GM23338 (cell line): ENCODE data around the gene ZNF112. TPM values are rescaled to one million over a fixed set of nuclear protein-coding genes. Genes with fewer than 3 reads are reported as not detected.

Source experiments
- ATAC-seq: fragments of 200-7000 bp; cut with Tn5 transposase; 3 replicates; pipeline ENCODE4 v1.9.1; 2020
- DNase-seq: peaks from one replicate; pipeline ENCODE4 v3.0.0-alpha.2; 2015; ENCODE audit warnings: low spot score
- H2AFZ ChIP-seq: fragments of 200-600 bp; sonication (generic); 2 replicates; pipeline ENCODE4 v1.8.0; 2016; ENCODE audit warnings: antibody characterized with exemption, mild to moderate bottlenecking, moderate library complexity
- H3F3A ChIP-seq: fragments of 200-600 bp; sonication (generic); replicated peaks from 2 replicates; pipeline ENCODE4 v1.8.0; 2017; ENCODE audit warnings: antibody characterized with exemption, mixed run types, low read depth
- H3K27ac ChIP-seq: fragments of 200-600 bp; sonication (generic); 2 replicates; pipeline ENCODE4 v1.6.1; 2016; ENCODE audit warnings: low read depth
- H3K27me3 ChIP-seq: fragments of 200-600 bp; sonication (generic); 2 replicates; pipeline ENCODE4 v1.8.0; 2016; ENCODE audit warnings: mild to moderate bottlenecking, mixed run types, moderate library complexity; ENCODE audit not compliant: insufficient read depth
- H3K36me3 ChIP-seq: fragments of 200-600 bp; sonication (generic); 2 replicates; pipeline ENCODE4 v1.8.0; 2016; ENCODE audit warnings: mild to moderate bottlenecking; ENCODE audit not compliant: insufficient read depth
- H3K4me1 ChIP-seq: fragments of 200-600 bp; sonication (generic); 2 replicates; pipeline ENCODE4 v1.8.0; 2016; ENCODE audit warnings: mild to moderate bottlenecking, moderate library complexity; ENCODE audit not compliant: insufficient read depth
- H3K4me2 ChIP-seq: fragments of 200-600 bp; sonication (generic); 2 replicates; pipeline ENCODE4 v1.7.1; 2017; ENCODE audit warnings: mixed run types
- H3K4me3 ChIP-seq: fragments of 200-600 bp; sonication (generic); 2 replicates; pipeline ENCODE4 v1.6.1; 2016; ENCODE audit warnings: mixed run types
- H3K79me2 ChIP-seq: fragments of 200-600 bp; sonication (generic); replicated peaks from 2 replicates; pipeline ENCODE4 v1.8.0; 2017; ENCODE audit warnings: mild to moderate bottlenecking; ENCODE audit not compliant: insufficient read depth
- H3K9me2 ChIP-seq: fragments of 200-600 bp; sonication (generic); 2 replicates; pipeline ENCODE4 v1.8.0; 2017; ENCODE audit not compliant: insufficient read depth
- H4K20me1 ChIP-seq: fragments of 200-600 bp; sonication (generic); replicated peaks from 2 replicates; pipeline ENCODE4 v1.8.0; 2017; ENCODE audit warnings: mild to moderate bottlenecking; ENCODE audit not compliant: insufficient read depth
- H3K27ac Mint-ChIP-seq: 2 replicates; pipeline ENCODE4 v1.8.0; 2020; ENCODE audit warnings: inconsistent platforms, mild to moderate bottlenecking, moderate library complexity, mixed read lengths
- H3K27me3 Mint-ChIP-seq: 3 replicates; pipeline ENCODE4 v1.8.0; 2022; ENCODE audit warnings: low read depth, mild to moderate bottlenecking, moderate library complexity, mixed read lengths, inconsistent platforms; ENCODE audit not compliant: insufficient read depth, poor library complexity
- H3K36me3 Mint-ChIP-seq: 3 replicates; pipeline ENCODE4 v1.8.0; 2021; ENCODE audit warnings: low read depth, mild to moderate bottlenecking, inconsistent platforms, moderate library complexity, mixed read lengths
- H3K4me1 Mint-ChIP-seq: 3 replicates; pipeline ENCODE4 v1.8.0; 2020; ENCODE audit warnings: mild to moderate bottlenecking, inconsistent platforms, mixed read lengths
- H3K4me3 Mint-ChIP-seq: 3 replicates; pipeline ENCODE4 v1.8.0; 2021; ENCODE audit warnings: moderate library complexity, mild to moderate bottlenecking, inconsistent platforms, mixed read lengths
- H3K9me3 Mint-ChIP-seq: 3 replicates; pipeline ENCODE4 v1.8.0; 2020; ENCODE audit warnings: moderate library complexity, mild to moderate bottlenecking, inconsistent platforms, mixed read lengths
- ETS1 ChIP-seq: IDR thresholded peaks from 2 replicates; pipeline ENCODE4 v1.6.1; 2016; ENCODE audit warnings: antibody characterized with exemption
- EZH2 ChIP-seq: fragments of 200-600 bp; sonication (generic); IDR thresholded peaks from one replicate; pipeline ENCODE4 v1.8.0; 2017; ENCODE audit warnings: antibody characterized with exemption, mild to moderate bottlenecking, low read depth; ENCODE audit not compliant: unreplicated experiment
- JUNB ChIP-seq: IDR thresholded peaks from one replicate; pipeline ENCODE4 v1.6.1; 2016; ENCODE audit warnings: antibody characterized with exemption; ENCODE audit not compliant: unreplicated experiment
- NANOG ChIP-seq: IDR thresholded peaks from 2 replicates; pipeline ENCODE4 v1.6.1; 2016; ENCODE audit warnings: antibody characterized with exemption, borderline replicate concordance
- POLR2AphosphoS5 ChIP-seq: IDR thresholded peaks from 2 replicates; pipeline ENCODE4 v1.6.1; 2016; ENCODE audit warnings: antibody characterized with exemption, low read depth
- STAT1 ChIP-seq: IDR thresholded peaks from one replicate; pipeline ENCODE4 v1.6.1; 2016; ENCODE audit warnings: antibody characterized with exemption; ENCODE audit not compliant: unreplicated experiment
- ZNF114 ChIP-seq: fragments of 250-450 bp; sonication (Bioruptor Pico); IDR thresholded peaks from 2 replicates; pipeline ENCODE4 v1.5.0; 2020; ENCODE audit warnings: mild to moderate bottlenecking, moderate library complexity
- ZNF331 ChIP-seq: fragments of 250-450 bp; sonication (Bioruptor Pico); IDR thresholded peaks from 2 replicates; pipeline ENCODE4 v1.5.0; 2020; ENCODE audit warnings: low read depth, mild to moderate bottlenecking, moderate library complexity
- polyA plus RNA-seq: library from polyadenylated mRNA; unstranded; fragments of >200 nt; fragmentation: Nextera tagmentation; extraction: Ambion mirVana; gene quantifications from 2 replicates; pipeline ENCODE4 v1.2.1, GENCODE V29; 2016
- total RNA-seq: library from RNA; depleted of rRNA; stranded (reverse); fragments of >200 nt; shearing (Covaris generic); gene quantifications from 2 replicates; pipeline ENCODE4 v1.2.3, GENCODE V29; 2014
- TF ChIP-seq, protein P1 (sequence below): IDR thresholded peaks from one replicate; pipeline ENCODE4 v1.6.1; 2018; ENCODE audit warnings: antibody characterized with exemption; ENCODE audit not compliant: unreplicated experiment
- TF ChIP-seq, protein P2 (sequence below): fragments of 250-450 bp; sonication (Bioruptor Pico); IDR thresholded peaks from 2 replicates; pipeline ENCODE4 v1.5.0; 2020; ENCODE audit warnings: mild to moderate bottlenecking, moderate library complexity

ZNF112 gene
- total and polyA plus RNA-seq, 2 experiments from 2014 or later, result 3.0 to 4.2 TPM

DNA sequence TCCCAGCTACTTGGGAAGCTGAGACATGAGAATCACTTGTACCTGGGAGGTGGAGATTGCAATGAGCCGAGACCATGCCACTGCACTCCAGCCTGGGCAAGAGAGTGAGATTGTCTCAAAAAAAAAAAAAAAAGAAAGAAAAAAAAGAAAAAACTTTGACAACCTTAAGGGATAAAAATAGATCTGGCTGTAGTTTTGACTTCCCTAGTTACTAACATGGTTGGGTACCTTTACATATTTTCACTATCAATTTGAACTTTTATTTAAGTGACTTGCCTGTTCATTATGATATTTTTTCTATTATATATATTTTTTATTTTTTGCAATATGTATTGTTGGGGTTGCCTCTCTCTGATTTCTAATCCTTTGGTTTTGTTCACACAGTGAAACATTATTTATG is 43.2 kb downstream of the ZNF112 start:
- H2AFZ ChIP-seq, result no peak overlapping the region
- H3K4me2 ChIP-seq, result no peak overlapping the region
- no peaks in the 10 kb centered on the region for H3K9me2 ChIP-seq
- Mint-ChIP-seq H3K27ac (no peak overlapping the region), H3K4me1 (no peaks in the 10 kb centered on the region), H3K36me3 (peaks cover 7% of the 10 kb centered on the region; the same call in 2 of the 3 replicates), H3K9me3 (peaks cover 81% of the 10 kb centered on the region), H3K4me3 (no peak overlapping the region), H3K27me3 (no peaks in the 10 kb centered on the region)
- no peaks in the 10 kb centered on the region for H3K4me1 ChIP-seq
- no peak overlapping the region for H3K4me3 ChIP-seq
- H3F3A ChIP-seq, result no peaks in the 10 kb centered on the region
- TF ChIP-seq ETS1 (no peak), STAT1 (no peak), EZH2 (no peak), NANOG (no peak), ZNF114 (no peak)
- H4K20me1 ChIP-seq, result no peaks in the 10 kb centered on the region
- no peak for DNase-seq
- H3K27ac ChIP-seq, result no peak overlapping the region
- H3K27me3 ChIP-seq, result no peaks in the 10 kb centered on the region
- no peak for ATAC-seq
- H3K36me3 ChIP-seq, result no peaks in the 10 kb centered on the region
- no peaks in the 10 kb centered on the region for H3K79me2 ChIP-seq

GRCh38 chr19:44308011-44308410 is 48.5 kb downstream of the ZNF112 start:
- DNase-seq (no peak), ATAC-seq (no peak)
- H3K4me1 Mint-ChIP-seq, result peaks cover 4% of the 10 kb centered on the region; the same call in 2 of the 3 replicates
- TF ChIP-seq, protein P1, sequence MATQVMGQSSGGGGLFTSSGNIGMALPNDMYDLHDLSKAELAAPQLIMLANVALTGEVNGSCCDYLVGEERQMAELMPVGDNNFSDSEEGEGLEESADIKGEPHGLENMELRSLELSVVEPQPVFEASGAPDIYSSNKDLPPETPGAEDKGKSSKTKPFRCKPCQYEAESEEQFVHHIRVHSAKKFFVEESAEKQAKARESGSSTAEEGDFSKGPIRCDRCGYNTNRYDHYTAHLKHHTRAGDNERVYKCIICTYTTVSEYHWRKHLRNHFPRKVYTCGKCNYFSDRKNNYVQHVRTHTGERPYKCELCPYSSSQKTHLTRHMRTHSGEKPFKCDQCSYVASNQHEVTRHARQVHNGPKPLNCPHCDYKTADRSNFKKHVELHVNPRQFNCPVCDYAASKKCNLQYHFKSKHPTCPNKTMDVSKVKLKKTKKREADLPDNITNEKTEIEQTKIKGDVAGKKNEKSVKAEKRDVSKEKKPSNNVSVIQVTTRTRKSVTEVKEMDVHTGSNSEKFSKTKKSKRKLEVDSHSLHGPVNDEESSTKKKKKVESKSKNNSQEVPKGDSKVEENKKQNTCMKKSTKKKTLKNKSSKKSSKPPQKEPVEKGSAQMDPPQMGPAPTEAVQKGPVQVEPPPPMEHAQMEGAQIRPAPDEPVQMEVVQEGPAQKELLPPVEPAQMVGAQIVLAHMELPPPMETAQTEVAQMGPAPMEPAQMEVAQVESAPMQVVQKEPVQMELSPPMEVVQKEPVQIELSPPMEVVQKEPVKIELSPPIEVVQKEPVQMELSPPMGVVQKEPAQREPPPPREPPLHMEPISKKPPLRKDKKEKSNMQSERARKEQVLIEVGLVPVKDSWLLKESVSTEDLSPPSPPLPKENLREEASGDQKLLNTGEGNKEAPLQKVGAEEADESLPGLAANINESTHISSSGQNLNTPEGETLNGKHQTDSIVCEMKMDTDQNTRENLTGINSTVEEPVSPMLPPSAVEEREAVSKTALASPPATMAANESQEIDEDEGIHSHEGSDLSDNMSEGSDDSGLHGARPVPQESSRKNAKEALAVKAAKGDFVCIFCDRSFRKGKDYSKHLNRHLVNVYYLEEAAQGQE, result no peak
- TF ChIP-seq STAT1 (no peak), ZNF331 (CRISPR knock-in tag) (no peak), NANOG (no peak), ZNF114 (no peak), POLR2AphosphoS5 (no peak), EZH2 (no peak), ETS1 (no peak), JUNB (no peak)
- TF ChIP-seq, protein P2, sequence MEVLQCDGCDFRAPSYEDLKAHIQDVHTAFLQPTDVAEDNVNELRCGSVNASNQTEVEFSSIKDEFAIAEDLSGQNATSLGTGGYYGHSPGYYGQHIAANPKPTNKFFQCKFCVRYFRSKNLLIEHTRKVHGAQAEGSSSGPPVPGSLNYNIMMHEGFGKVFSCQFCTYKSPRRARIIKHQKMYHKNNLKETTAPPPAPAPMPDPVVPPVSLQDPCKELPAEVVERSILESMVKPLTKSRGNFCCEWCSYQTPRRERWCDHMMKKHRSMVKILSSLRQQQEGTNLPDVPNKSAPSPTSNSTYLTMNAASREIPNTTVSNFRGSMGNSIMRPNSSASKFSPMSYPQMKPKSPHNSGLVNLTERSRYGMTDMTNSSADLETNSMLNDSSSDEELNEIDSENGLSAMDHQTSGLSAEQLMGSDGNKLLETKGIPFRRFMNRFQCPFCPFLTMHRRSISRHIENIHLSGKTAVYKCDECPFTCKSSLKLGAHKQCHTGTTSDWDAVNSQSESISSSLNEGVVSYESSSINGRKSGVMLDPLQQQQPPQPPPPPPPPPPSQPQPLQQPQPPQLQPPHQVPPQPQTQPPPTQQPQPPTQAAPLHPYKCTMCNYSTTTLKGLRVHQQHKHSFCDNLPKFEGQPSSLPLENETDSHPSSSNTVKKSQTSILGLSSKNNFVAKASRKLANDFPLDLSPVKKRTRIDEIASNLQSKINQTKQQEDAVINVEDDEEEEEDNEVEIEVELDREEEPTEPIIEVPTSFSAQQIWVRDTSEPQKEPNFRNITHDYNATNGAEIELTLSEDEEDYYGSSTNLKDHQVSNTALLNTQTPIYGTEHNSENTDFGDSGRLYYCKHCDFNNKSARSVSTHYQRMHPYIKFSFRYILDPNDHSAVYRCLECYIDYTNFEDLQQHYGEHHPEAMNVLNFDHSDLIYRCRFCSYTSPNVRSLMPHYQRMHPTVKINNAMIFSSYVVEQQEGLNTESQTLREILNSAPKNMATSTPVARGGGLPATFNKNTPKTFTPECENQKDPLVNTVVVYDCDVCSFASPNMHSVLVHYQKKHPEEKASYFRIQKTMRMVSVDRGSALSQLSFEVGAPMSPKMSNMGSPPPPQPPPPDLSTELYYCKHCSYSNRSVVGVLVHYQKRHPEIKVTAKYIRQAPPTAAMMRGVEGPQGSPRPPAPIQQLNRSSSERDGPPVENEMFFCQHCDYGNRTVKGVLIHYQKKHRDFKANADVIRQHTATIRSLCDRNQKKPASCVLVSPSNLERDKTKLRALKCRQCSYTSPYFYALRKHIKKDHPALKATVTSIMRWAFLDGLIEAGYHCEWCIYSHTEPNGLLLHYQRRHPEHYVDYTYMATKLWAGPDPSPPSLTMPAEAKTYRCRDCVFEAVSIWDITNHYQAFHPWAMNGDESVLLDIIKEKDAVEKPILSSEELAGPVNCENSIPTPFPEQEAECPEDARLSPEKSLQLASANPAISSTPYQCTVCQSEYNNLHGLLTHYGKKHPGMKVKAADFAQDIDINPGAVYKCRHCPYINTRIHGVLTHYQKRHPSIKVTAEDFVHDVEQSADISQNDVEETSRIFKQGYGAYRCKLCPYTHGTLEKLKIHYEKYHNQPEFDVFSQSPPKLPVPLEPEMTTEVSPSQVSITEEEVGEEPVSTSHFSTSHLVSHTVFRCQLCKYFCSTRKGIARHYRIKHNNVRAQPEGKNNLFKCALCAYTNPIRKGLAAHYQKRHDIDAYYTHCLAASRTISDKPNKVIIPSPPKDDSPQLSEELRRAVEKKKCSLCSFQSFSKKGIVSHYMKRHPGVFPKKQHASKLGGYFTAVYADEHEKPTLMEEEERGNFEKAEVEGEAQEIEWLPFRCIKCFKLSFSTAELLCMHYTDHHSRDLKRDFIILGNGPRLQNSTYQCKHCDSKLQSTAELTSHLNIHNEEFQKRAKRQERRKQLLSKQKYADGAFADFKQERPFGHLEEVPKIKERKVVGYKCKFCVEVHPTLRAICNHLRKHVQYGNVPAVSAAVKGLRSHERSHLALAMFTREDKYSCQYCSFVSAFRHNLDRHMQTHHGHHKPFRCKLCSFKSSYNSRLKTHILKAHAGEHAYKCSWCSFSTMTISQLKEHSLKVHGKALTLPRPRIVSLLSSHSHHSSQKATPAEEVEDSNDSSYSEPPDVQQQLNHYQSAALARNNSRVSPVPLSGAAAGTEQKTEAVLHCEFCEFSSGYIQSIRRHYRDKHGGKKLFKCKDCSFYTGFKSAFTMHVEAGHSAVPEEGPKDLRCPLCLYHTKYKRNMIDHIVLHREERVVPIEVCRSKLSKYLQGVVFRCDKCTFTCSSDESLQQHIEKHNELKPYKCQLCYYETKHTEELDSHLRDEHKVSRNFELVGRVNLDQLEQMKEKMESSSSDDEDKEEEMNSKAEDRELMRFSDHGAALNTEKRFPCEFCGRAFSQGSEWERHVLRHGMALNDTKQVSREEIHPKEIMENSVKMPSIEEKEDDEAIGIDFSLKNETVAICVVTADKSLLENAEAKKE (CRISPR knock-in tag), result no peak

More at GRCh38 chr19:44308011-44308410, 48.5 kb downstream of the ZNF112 start:
- Histone ChIP-seq H3K4me2 (no peak overlapping the region), H3K27me3 (no peaks in the 10 kb centered on the region), H4K20me1 (no peaks in the 10 kb centered on the region), H3K4me1 (0 out of 2 replicates have a peak, but pooled peaks cover 5% of the 10 kb centered on the region), H2AFZ (no peak overlapping the region), H3K9me2 (no peaks in the 10 kb centered on the region), H3K4me3 (no peak overlapping the region), H3K36me3 (no peaks in the 10 kb centered on the region), H3K27ac (no peak overlapping the region), H3F3A (no peaks in the 10 kb centered on the region), H3K79me2 (no peaks in the 10 kb centered on the region)
- peaks cover 40% of the 10 kb centered on the region for H3K9me3 Mint-ChIP-seq
- H3K4me3 Mint-ChIP-seq, result no peak overlapping the region
- H3K27ac Mint-ChIP-seq, result no peak overlapping the region
- H3K27me3 Mint-ChIP-seq, result no peaks in the 10 kb centered on the region
- peaks cover 4% of the 10 kb centered on the region; the same call in 2 of the 3 replicates for H3K36me3 Mint-ChIP-seq
